ENCODE results near the gene ARID4B.

ARID4B gene

GRCh38 chr1:235128456-235129328 is 199.3 kb downstream of the ARID4B start, which contains the start of gene TOMM20:
TOMM20 (minus strand) TSS chr1:235128837; CDS start chr1:235128715, 122 bp downstream.
- CTCF ChIA-PET: interaction anchor here (2.0 kb wide), 1 partner anchor 288 kb away, joined by 8 read pairs; no protein-coding TSS in a partner anchor
- Mint-ChIP-seq H3K27me3 (no peaks in the 10 kb centered on the region), H3K9me3 (no peaks in the 10 kb centered on the region), H3K4me3 (peak within 1 kb of the TSS; percentile 99), H3K36me3 (peaks cover 44% of the 10 kb centered on the region), H3K27ac (peak within 1 kb of the TSS; percentile 98), H3K4me1 (peaks cover 46% of the 10 kb centered on the region)
- DNase-seq: peak; percentile 96

GRCh38 chr1:235127732-235128455 is 200.1 kb downstream of the ARID4B start:
- peak overlapping the region; percentile 98 for H3K27ac Mint-ChIP-seq
- H3K9me3 Mint-ChIP-seq: no peaks in the 10 kb centered on the region
- no peaks in the 10 kb centered on the region for H3K27me3 Mint-ChIP-seq
- peaks cover 43% of the 10 kb centered on the region for H3K36me3 Mint-ChIP-seq
- peaks cover 52% of the 10 kb centered on the region for H3K4me1 Mint-ChIP-seq
- no peak for DNase-seq
- CTCF ChIA-PET: interaction anchor here (0.6 to 2.0 kb wide), 3 partner anchors 44 to 377 kb away, joined by 3 to 8 read pairs (median 4); partner anchors contain the start of gene B3GALNT2
- peak overlapping the region; percentile 99 for H3K4me3 Mint-ChIP-seq

- DNase-seq: no peak
- peaks cover 42% of the 10 kb centered on the region for H3K36me3 Mint-ChIP-seq
- peak overlapping the region; percentile 99 for H3K4me3 Mint-ChIP-seq
- no peaks in the 10 kb centered on the region for H3K9me3 Mint-ChIP-seq
- peak overlapping the region; percentile 98 for H3K27ac Mint-ChIP-seq
- no peaks in the 10 kb centered on the region for H3K27me3 Mint-ChIP-seq
- H3K4me1 Mint-ChIP-seq: peaks cover 58% of the 10 kb centered on the region
- CTCF ChIA-PET: interaction anchor here (0.9 to 2.0 kb wide), 3 partner anchors 23 to 290 kb away, joined by 4 to 8 read pairs (median 4); no protein-coding TSS in a partner anchor
Measured at GRCh38 chr1:235127203-235127602, 200.8 kb downstream of the ARID4B start.

- Mint-ChIP-seq H3K36me3 (peaks cover 41% of the 10 kb centered on the region), H3K4me3 (no peak overlapping the region)
Measured at GRCh38 chr1:235124665-235125064, 203.3 kb downstream of the ARID4B start.

DNA sequence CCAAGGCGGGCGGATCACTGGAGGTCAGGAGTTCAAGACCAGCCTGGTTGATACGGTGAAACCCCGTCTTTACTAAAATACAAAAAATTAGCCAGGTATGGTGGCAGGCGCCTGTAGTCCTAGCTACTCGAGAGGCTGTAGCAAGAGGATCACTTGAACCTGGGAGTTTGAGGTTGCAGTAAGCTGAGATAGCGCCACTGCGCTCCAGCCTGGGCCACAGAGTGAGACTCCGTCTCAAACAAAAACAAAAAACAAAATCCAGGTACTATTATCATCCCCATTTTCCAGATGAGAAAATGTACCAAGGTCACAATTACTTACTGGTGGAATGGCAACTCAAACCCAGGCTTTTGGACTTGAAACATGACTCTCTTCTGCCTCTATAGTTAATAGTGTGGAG is 203.9 kb downstream of the ARID4B start:
- CTCF ChIA-PET: interaction anchor here (1.5 kb wide), 1 partner anchor 293 kb away, joined by 3 read pairs; no protein-coding TSS in a partner anchor

More at GRCh38 chr1:235124665-235125064, 203.3 kb downstream of the ARID4B start:
- no peak for DNase-seq
- Mint-ChIP-seq H3K27me3 (no peaks in the 10 kb centered on the region), H3K4me1 (peaks cover 59% of the 10 kb centered on the region), H3K9me3 (no peaks in the 10 kb centered on the region), H3K27ac (no peak overlapping the region)
- CTCF ChIA-PET: interaction anchor here (1.0 kb wide), 1 partner anchor 292 kb away, joined by 4 read pairs; no protein-coding TSS in a partner anchor

GRCh38 chr1:235122348-235122747 is 205.6 kb downstream of the ARID4B start:
- H3K27ac Mint-ChIP-seq: no peak overlapping the region
- H3K4me3 Mint-ChIP-seq: no peak overlapping the region
- no peak for DNase-seq
- H3K9me3 Mint-ChIP-seq: no peaks in the 10 kb centered on the region
- CTCF ChIA-PET: interaction anchor here (1.0 to 1.5 kb wide), 4 partner anchors 15 to 382 kb away, joined by 3 to 5 read pairs (median 4); no protein-coding TSS in a partner anchor
- H3K4me1 Mint-ChIP-seq: peaks cover 47% of the 10 kb centered on the region
- peaks cover 56% of the 10 kb centered on the region for H3K36me3 Mint-ChIP-seq
- no peaks in the 10 kb centered on the region for H3K27me3 Mint-ChIP-seq

More for the DNA sequence above, 203.9 kb downstream of the ARID4B start:
- Mint-ChIP-seq H3K27ac (peak overlapping the region; percentile 72), H3K36me3 (peaks cover 46% of the 10 kb centered on the region), H3K9me3 (no peaks in the 10 kb centered on the region), H3K4me1 (peaks cover 57% of the 10 kb centered on the region), H3K27me3 (no peaks in the 10 kb centered on the region), H3K4me3 (no peak overlapping the region)
- no peak for DNase-seq
